ENCODE results near the gene RTN4RL2.

RTN4RL2 gene

DNA sequence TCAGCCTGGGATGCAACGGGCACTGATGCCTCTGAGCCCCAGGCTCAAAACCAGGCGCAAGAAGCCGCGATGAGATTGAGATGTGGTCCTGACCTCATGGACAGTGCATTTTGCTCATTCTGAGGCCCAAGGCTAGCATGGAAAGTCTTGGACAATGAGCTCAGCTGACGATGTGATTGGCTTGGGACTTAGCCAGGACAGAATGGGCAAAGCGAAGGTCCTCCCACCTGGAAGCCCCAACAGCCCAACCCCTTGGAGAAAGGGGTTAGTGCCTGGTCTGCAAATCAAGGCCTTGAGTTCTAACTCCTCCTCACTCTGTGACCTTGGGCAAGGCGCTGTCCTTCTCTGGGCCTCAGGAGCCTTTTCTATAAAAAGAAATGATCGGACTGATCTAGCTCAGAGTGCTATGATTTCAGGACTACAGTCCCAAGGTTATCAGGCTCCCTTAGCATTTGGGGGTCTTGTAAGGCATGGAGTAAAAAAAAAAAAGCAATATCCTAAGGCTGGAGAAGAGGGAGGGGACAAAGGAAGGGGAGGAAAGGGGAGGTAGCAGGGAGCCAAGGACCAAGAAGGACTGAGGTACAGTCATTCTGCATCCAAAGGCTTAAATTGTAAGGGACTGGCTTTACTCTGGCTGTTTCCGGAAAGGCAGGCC, 36.1 kb upstream of the RTN4RL2 start:
- DNase-seq (ENCODE audit: extremely low spot score), result no peak
- no peak for TF ChIP-seq HDGF (IDR thresholded peaks at IDR 0.05; ENCODE audit: borderline replicate concordance)
- TF ChIP-seq ELF4 (IDR thresholded peaks at IDR 0.05), result no peak
- no peak for TF ChIP-seq SUZ12 (IDR thresholded peaks at IDR 0.05)
- no peak for TF ChIP-seq FOXK2 (IDR thresholded peaks at IDR 0.05)
- no peak for TF ChIP-seq TARDBP (IDR thresholded peaks at IDR 0.05)
- TF ChIP-seq ZNF384 (IDR thresholded peaks at IDR 0.05), result no peak
- no peak for TF ChIP-seq NFRKB (IDR thresholded peaks at IDR 0.05)
- TF ChIP-seq SP1 (IDR thresholded peaks at IDR 0.05), result no peak
- TF ChIP-seq ARNT (IDR thresholded peaks at IDR 0.05), result no peak
- POLR2A ChIA-PET, result no interaction called here
- CTCF ChIA-PET, result no interaction called here

DNA sequence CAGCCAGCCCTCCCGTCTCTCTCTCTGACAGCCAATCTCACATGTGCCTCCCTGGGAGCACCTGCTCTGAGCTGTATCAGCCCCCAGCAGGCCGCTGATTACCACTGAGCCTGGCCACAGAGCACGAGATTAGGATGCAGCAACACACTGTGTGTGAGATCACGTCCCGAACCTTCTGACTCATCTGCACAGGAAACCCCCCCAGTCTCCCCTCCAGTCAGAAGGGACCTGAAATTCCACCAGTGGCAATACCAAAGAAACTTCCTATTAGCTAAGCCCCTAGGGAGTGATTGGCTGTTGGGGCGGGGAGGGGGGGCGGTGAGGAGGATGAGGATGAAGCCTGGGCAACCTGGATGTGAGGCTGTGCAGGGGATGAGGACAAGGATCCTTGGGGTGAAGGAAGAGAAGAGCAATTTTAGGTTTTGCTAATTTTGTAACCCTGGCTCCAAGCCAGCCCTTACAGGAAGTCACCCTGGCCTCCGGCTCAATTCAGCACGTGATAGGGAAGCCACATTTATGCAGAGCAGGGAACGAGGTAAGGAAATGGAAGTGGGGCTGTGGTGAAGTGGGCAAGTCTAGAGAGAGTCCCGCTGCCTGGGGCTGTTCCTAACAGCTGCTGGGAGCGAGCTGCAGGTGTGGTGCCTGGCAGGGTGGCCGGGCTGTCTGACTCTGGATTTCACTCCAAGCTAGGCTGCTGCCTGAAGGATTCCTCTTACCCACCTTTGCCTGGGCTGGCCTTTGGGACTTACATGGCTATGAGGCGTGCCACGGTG, 35.4 kb upstream of the RTN4RL2 start:
- CTCF ChIA-PET, result no interaction called here
- TF ChIP-seq SUZ12 (IDR thresholded peaks at IDR 0.05) (no peak), ELF4 (IDR thresholded peaks at IDR 0.05) (no peak), L3MBTL2 (conservative IDR thresholded peaks at IDR 0.05) (no peak), NFRKB (IDR thresholded peaks at IDR 0.05) (no peak), CTBP1 (IDR thresholded peaks at IDR 0.05; ENCODE audit: borderline replicate concordance) (no peak), FOXA1 (IDR thresholded peaks at IDR 0.05) (no peak), ARNT (IDR thresholded peaks at IDR 0.05) (no peak), FOXM1 (IDR thresholded peaks at IDR 0.05; ENCODE audit: borderline replicate concordance) (no peak), HDGF (IDR thresholded peaks at IDR 0.05; ENCODE audit: borderline replicate concordance) (no peak), TARDBP (IDR thresholded peaks at IDR 0.05) (no peak), LEF1 (IDR thresholded peaks at IDR 0.05; ENCODE audit: borderline replicate concordance) (no peak), ZNF384 (IDR thresholded peaks at IDR 0.05) (no peak), BHLHE40 (IDR thresholded peaks at IDR 0.05; ENCODE audit: borderline replicate concordance) (no peak), SP1 (IDR thresholded peaks at IDR 0.05) (no peak), FOXK2 (IDR thresholded peaks at IDR 0.05) (no peak)
- TF ChIP-seq, protein P1, sequence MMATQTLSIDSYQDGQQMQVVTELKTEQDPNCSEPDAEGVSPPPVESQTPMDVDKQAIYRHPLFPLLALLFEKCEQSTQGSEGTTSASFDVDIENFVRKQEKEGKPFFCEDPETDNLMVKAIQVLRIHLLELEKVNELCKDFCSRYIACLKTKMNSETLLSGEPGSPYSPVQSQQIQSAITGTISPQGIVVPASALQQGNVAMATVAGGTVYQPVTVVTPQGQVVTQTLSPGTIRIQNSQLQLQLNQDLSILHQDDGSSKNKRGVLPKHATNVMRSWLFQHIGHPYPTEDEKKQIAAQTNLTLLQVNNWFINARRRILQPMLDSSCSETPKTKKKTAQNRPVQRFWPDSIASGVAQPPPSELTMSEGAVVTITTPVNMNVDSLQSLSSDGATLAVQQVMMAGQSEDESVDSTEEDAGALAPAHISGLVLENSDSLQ (IDR thresholded peaks at IDR 0.05), result no peak
- DNase-seq (ENCODE audit: extremely low spot score), result no peak
- POLR2A ChIA-PET, result no interaction called here

GRCh38 chr11:57425565-57426438, 34.5 kb upstream of the RTN4RL2 start:
- ChIA-PET CTCF (no interaction called here), POLR2A (no interaction called here)
- no peak for DNase-seq (ENCODE audit: extremely low spot score)
- no peak for TF ChIP-seq FOXM1 (IDR thresholded peaks at IDR 0.05; ENCODE audit: borderline replicate concordance)
- TF ChIP-seq SUZ12 (IDR thresholded peaks at IDR 0.05), result no peak
- no peak for TF ChIP-seq SP1 (IDR thresholded peaks at IDR 0.05)
- TF ChIP-seq ARNT (IDR thresholded peaks at IDR 0.05), result no peak
- TF ChIP-seq LEF1 (IDR thresholded peaks at IDR 0.05; ENCODE audit: borderline replicate concordance), result no peak
- TF ChIP-seq FOXK2 (IDR thresholded peaks at IDR 0.05), result no peak

- CTCF ChIA-PET, result no interaction called here
- TF ChIP-seq NFRKB (IDR thresholded peaks at IDR 0.05), result no peak
- no peak for TF ChIP-seq SUZ12 (IDR thresholded peaks at IDR 0.05)
- TF ChIP-seq BHLHE40 (IDR thresholded peaks at IDR 0.05; ENCODE audit: borderline replicate concordance), result no peak
- no peak for TF ChIP-seq FOXK2 (IDR thresholded peaks at IDR 0.05)
- TF ChIP-seq FOXA1 (IDR thresholded peaks at IDR 0.05), result no peak
- TF ChIP-seq SP1 (IDR thresholded peaks at IDR 0.05), result no peak
- TF ChIP-seq, protein P1 (IDR thresholded peaks at IDR 0.05), result no peak
- TF ChIP-seq HDGF (IDR thresholded peaks at IDR 0.05; ENCODE audit: borderline replicate concordance), result no peak
- TF ChIP-seq CTBP1 (IDR thresholded peaks at IDR 0.05; ENCODE audit: borderline replicate concordance), result no peak
- no peak for TF ChIP-seq LEF1 (IDR thresholded peaks at IDR 0.05; ENCODE audit: borderline replicate concordance)
- no peak for TF ChIP-seq ZNF384 (IDR thresholded peaks at IDR 0.05)
- TF ChIP-seq ARNT (IDR thresholded peaks at IDR 0.05), result no peak
- TF ChIP-seq TARDBP (IDR thresholded peaks at IDR 0.05), result no peak
- TF ChIP-seq L3MBTL2 (conservative IDR thresholded peaks at IDR 0.05), result no peak
- TF ChIP-seq ELF4 (IDR thresholded peaks at IDR 0.05), result no peak
- no peak for TF ChIP-seq FOXM1 (IDR thresholded peaks at IDR 0.05; ENCODE audit: borderline replicate concordance)
- POLR2A ChIA-PET, result no interaction called here
- DNase-seq (ENCODE audit: extremely low spot score), result no peak
Measured at GRCh38 chr11:57426439-57426928, 33.8 kb upstream of the RTN4RL2 start.

DNA sequence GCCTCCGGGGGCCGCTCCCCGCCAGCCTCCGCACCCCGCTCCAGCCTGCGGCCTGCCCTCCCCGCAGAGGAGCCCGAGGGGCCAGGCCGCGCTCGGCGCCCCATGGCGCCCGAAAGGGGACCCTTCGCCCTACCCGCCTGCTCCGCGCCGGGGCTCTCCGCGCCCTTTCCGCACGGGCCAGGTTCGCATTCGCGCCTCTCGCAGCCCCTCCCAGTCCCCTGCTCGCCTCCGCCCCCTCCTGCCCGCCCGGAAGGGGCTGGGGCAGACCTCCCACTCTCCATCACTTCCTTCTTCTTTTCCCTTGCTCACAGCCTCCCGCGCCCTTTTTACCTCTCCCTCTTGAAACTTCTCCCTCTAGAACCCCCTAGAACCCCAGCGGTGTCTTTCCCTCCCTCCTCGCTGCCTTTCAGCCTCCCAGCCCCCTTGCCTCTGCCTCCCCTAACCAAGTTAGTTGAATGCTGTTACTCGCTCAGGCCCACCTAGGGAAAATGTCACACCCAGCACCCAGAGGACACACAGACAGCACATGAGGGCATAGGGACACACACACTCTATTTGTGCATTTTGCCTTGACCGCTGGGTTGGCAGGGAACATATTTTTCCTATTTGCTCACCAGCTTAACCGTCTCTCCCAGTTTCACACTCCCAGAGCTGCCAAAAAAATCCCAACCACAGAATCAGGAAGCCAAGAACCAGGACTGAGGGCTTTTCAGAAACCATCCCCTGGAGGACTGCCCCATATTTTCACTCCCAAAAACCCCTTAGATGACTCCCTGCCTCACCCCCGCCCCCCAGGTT, 33.2 kb upstream of the RTN4RL2 start, which contains the start of gene SLC43A3:
Gene SLC43A3 (minus strand): TSS at position 193 of the 798 bp plus-strand sequence. CDS start 949 bp downstream, outside the sequence.
- TF ChIP-seq L3MBTL2 (conservative IDR thresholded peaks at IDR 0.05), result no peak
- TF ChIP-seq, protein P1 (IDR thresholded peaks at IDR 0.05), result no peak
- DNase-seq (ENCODE audit: extremely low spot score), result no peak
- CTCF ChIA-PET, result no interaction called here
- POLR2A ChIA-PET, result no interaction called here

Data from HEK293T (cell line).